ENCODE data around the gene PTPN1.

PTPN1 gene

DNA sequence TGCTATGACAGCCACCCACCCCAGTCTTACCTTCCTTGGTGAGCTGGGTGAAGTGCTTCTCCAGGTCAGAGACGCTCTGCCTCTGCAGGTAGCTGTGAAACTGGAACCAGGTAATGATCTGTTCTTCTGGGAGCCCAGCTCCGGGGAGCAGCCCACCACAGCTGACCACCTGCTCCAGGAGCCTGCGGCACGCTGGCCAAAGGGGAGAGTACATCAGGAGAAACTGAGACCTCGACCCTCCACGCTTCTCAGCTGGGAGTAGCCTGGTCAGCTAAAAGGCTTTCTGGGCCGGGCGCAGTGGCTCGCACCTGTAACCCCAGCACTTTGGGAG, 82.8 kb downstream of the PTPN1 start:
- peaks cover 0 to 5% of the 10 kb centered on the region in 2 experiments; a peak in 1 of 3 replicates for H3K36me3 ChIP-seq (ENCODE audit: control insufficient read depth in 2 of 2, insufficient read depth in 1 of 2, low read length in 2 of 2)
- TF ChIP-seq ZSCAN4 (tag by site-specific recombination; IDR thresholded peaks at IDR 0.05) (no peak), GLI4 (tag by site-specific recombination; IDR thresholded peaks at IDR 0.05) (no peak), BCL11A (tag by site-specific recombination; IDR thresholded peaks at IDR 0.05; ENCODE audit: low read depth) (no peak), ZBTB6 (tag by site-specific recombination; IDR thresholded peaks at IDR 0.05) (no peak), ZNF416 (tag by site-specific recombination; IDR thresholded peaks at IDR 0.05) (no peak), ZNF202 (tag by site-specific recombination; IDR thresholded peaks at IDR 0.05; ENCODE audit: borderline replicate concordance) (no peak), ZNF26 (tag by site-specific recombination; IDR thresholded peaks at IDR 0.05) (no peak), ZNF10 (tag by site-specific recombination; IDR thresholded peaks at IDR 0.05) (no peak), ZNF501 (tag by site-specific recombination; IDR thresholded peaks at IDR 0.05) (no peak), WT1 (tag by site-specific recombination; IDR thresholded peaks at IDR 0.05) (no peak), ZBTB26 (tag by site-specific recombination; optimal IDR thresholded peaks at IDR 0.05) (no peak), ZNF76 (tag by site-specific recombination; IDR thresholded peaks at IDR 0.05; ENCODE audit: borderline replicate concordance, low read depth) (no peak), ZNF776 (tag by site-specific recombination; IDR thresholded peaks at IDR 0.05; ENCODE audit: borderline replicate concordance) (no peak), HOXD13 (CRISPR knock-in tag; IDR thresholded peaks at IDR 0.05; ENCODE audit: borderline replicate concordance) (no peak), ZNF626 (tag by site-specific recombination; IDR thresholded peaks at IDR 0.05) (no peak), ZFP3 (tag by site-specific recombination; IDR thresholded peaks at IDR 0.05; ENCODE audit: low read depth) (no peak), SP3 (tag by site-specific recombination; IDR thresholded peaks at IDR 0.05) (no peak), ZNF747 (tag by site-specific recombination; IDR thresholded peaks at IDR 0.05) (no peak)
- TF ChIP-seq, protein P1, sequence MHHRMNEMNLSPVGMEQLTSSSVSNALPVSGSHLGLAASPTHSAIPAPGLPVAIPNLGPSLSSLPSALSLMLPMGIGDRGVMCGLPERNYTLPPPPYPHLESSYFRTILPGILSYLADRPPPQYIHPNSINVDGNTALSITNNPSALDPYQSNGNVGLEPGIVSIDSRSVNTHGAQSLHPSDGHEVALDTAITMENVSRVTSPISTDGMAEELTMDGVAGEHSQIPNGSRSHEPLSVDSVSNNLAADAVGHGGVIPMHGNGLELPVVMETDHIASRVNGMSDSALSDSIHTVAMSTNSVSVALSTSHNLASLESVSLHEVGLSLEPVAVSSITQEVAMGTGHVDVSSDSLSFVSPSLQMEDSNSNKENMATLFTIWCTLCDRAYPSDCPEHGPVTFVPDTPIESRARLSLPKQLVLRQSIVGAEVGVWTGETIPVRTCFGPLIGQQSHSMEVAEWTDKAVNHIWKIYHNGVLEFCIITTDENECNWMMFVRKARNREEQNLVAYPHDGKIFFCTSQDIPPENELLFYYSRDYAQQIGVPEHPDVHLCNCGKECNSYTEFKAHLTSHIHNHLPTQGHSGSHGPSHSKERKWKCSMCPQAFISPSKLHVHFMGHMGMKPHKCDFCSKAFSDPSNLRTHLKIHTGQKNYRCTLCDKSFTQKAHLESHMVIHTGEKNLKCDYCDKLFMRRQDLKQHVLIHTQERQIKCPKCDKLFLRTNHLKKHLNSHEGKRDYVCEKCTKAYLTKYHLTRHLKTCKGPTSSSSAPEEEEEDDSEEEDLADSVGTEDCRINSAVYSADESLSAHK (tag by site-specific recombination; IDR thresholded peaks at IDR 0.05), result no peak
- TF ChIP-seq, protein P2, sequence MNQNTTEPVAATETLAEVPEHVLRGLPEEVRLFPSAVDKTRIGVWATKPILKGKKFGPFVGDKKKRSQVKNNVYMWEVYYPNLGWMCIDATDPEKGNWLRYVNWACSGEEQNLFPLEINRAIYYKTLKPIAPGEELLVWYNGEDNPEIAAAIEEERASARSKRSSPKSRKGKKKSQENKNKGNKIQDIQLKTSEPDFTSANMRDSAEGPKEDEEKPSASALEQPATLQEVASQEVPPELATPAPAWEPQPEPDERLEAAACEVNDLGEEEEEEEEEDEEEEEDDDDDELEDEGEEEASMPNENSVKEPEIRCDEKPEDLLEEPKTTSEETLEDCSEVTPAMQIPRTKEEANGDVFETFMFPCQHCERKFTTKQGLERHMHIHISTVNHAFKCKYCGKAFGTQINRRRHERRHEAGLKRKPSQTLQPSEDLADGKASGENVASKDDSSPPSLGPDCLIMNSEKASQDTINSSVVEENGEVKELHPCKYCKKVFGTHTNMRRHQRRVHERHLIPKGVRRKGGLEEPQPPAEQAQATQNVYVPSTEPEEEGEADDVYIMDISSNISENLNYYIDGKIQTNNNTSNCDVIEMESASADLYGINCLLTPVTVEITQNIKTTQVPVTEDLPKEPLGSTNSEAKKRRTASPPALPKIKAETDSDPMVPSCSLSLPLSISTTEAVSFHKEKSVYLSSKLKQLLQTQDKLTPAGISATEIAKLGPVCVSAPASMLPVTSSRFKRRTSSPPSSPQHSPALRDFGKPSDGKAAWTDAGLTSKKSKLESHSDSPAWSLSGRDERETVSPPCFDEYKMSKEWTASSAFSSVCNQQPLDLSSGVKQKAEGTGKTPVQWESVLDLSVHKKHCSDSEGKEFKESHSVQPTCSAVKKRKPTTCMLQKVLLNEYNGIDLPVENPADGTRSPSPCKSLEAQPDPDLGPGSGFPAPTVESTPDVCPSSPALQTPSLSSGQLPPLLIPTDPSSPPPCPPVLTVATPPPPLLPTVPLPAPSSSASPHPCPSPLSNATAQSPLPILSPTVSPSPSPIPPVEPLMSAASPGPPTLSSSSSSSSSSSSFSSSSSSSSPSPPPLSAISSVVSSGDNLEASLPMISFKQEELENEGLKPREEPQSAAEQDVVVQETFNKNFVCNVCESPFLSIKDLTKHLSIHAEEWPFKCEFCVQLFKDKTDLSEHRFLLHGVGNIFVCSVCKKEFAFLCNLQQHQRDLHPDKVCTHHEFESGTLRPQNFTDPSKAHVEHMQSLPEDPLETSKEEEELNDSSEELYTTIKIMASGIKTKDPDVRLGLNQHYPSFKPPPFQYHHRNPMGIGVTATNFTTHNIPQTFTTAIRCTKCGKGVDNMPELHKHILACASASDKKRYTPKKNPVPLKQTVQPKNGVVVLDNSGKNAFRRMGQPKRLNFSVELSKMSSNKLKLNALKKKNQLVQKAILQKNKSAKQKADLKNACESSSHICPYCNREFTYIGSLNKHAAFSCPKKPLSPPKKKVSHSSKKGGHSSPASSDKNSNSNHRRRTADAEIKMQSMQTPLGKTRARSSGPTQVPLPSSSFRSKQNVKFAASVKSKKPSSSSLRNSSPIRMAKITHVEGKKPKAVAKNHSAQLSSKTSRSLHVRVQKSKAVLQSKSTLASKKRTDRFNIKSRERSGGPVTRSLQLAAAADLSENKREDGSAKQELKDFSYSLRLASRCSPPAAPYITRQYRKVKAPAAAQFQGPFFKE (tag by site-specific recombination; IDR thresholded peaks at IDR 0.05; ENCODE audit: borderline replicate concordance), result no peak
- H3K9me3 ChIP-seq (ENCODE audit: control insufficient read depth, insufficient read depth, low read depth, low read length), result no peaks in the 10 kb centered on the region
- POLR2A ChIA-PET, result no interaction called here
- no peak overlapping the region for H3K27ac ChIP-seq (ENCODE audit: extremely low read depth, low read depth, low read length)
- no peak overlapping the region for H3K4me3 ChIP-seq (ENCODE audit: low read depth, low read length)
- CTCF ChIA-PET, result interaction anchor here (0.8 to 0.9 kb wide), 2 partner anchors 153 to 198 kb away, joined by 3 read pairs; no protein-coding TSS in a partner anchor
- H3K4me1 ChIP-seq (ENCODE audit: control insufficient read depth, insufficient read depth, low read length), result no peaks in the 10 kb centered on the region
